ENCODE results near the gene ZNF444.

DNA sequence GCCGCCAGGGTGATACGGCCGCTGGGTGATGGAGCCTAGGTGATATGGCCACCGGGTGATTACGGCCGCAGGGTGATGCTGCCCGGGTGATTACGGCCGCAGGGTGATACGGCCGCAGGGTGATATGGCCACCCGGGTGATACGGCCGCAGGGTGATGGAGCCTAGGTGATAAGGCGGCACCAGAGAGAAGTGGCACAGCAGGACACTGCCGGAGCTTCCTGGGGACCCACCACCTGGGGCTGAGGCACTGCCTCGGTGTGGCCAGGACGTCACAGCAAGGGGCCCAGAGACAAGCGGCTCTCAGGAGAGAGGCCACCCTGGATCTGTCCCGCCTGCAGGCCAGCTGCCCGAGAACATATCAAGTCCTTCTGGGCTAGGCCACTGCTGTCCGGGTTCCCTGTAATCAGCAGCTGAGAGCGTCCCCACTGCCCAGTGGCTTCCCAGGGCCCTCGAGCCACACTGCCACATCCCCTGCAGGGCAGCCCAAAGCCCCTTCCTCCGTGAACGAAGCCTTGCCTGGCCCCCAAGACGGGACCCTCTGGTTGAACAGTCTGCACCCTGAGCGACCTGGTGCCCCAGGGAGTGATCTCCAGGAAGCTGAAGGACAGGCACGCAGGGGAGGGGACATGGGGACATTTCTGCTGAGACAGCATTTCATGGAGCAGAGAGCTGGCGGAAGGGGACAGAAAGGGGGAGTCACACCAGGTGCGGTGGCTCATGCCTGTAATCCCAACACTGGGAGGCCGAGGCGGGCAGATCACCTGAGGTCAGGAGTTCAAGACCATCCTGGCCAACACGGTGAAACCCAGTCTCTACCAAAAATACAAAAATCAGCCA is 42.1 kb upstream of the ZNF444 start:
- TF ChIP-seq EP300 (IDR thresholded peaks at IDR 0.05) = no peak
- TF ChIP-seq, protein P1, sequence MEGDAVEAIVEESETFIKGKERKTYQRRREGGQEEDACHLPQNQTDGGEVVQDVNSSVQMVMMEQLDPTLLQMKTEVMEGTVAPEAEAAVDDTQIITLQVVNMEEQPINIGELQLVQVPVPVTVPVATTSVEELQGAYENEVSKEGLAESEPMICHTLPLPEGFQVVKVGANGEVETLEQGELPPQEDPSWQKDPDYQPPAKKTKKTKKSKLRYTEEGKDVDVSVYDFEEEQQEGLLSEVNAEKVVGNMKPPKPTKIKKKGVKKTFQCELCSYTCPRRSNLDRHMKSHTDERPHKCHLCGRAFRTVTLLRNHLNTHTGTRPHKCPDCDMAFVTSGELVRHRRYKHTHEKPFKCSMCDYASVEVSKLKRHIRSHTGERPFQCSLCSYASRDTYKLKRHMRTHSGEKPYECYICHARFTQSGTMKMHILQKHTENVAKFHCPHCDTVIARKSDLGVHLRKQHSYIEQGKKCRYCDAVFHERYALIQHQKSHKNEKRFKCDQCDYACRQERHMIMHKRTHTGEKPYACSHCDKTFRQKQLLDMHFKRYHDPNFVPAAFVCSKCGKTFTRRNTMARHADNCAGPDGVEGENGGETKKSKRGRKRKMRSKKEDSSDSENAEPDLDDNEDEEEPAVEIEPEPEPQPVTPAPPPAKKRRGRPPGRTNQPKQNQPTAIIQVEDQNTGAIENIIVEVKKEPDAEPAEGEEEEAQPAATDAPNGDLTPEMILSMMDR (IDR thresholded peaks at IDR 0.05) = no peak
- TF ChIP-seq POLR2A (IDR thresholded peaks at IDR 0.05) = no peak
